HepG2 (cell line): ENCODE measurements around the gene KCNK7. TPM values are rescaled to one million over a fixed set of nuclear protein-coding genes. Genes with fewer than 3 reads are reported as not detected.
A peak's percentile ranks its signal among the peaks of the same experiment; 100 is the strongest.

Experiments used
- ASH2L ChIP-seq: fragments of 300-600, 200-600 bp; sonication (generic); IDR thresholded peaks from 2 replicates; pipeline ENCODE4 v1.7.0; 2017; ENCODE audit warnings: low read depth, mild to moderate bottlenecking, moderate library complexity, mixed read lengths, low read length; ENCODE audit not compliant: insufficient read length
- ATF7-NPFF ChIP-seq: sonication (generic); formaldehyde crosslinking; IDR thresholded peaks from 2 replicates; pipeline ENCODE4 v1.8.1; 2023; ENCODE audit warnings: mild to moderate bottlenecking, low read depth, missing genetic modification reagents, moderate library complexity
- BORCS8-MEF2B ChIP-seq: sonication (generic); formaldehyde crosslinking; IDR thresholded peaks from 2 replicates; pipeline ENCODE4 v1.8.0; 2022; ENCODE audit warnings: mild to moderate bottlenecking, missing genetic modification reagents
- CBX5 ChIP-seq: sonication (generic); formaldehyde crosslinking; IDR thresholded peaks from 2 replicates; pipeline ENCODE4 v1.4.0; 2020; ENCODE audit warnings: missing genetic modification reagents, borderline replicate concordance
- FOXJ3 ChIP-seq: sonication (generic); formaldehyde crosslinking; IDR thresholded peaks from 2 replicates; pipeline ENCODE4 v1.4.0; 2020; ENCODE audit warnings: missing genetic modification reagents, mild to moderate bottlenecking, borderline replicate concordance
- GABPA ChIP-seq, 2 experiments: IDR thresholded peaks; 2 replicates each; pipeline ENCODE4 v1.6.1; 2011 to 2016; ENCODE audit warnings: low read depth in 2 of 2, low read length in 1 of 2, missing biosample characterization in 1 of 2, missing genetic modification characterization in 1 of 2
- NCOR1 ChIP-seq: fragments of 200-600 bp; sonication (generic); IDR thresholded peaks from 2 replicates; pipeline ENCODE4 v1.7.0; 2017; ENCODE audit warnings: antibody characterized with exemption, low read length, borderline replicate concordance
- SP5 ChIP-seq: IDR thresholded peaks from 2 replicates; pipeline ENCODE4 v1.6.1; 2016; ENCODE audit warnings: low read depth, borderline replicate concordance
- ZBTB21 ChIP-seq: sonication (generic); formaldehyde crosslinking; IDR thresholded peaks from 2 replicates; pipeline ENCODE4 v1.4.0; 2020; ENCODE audit warnings: missing genetic modification reagents
- ZNF205 ChIP-seq: IDR thresholded peaks from 2 replicates; pipeline ENCODE4 v1.6.1; 2018; ENCODE audit warnings: missing biosample characterization, missing genetic modification reagents
- ZNF232 ChIP-seq: sonication (generic); formaldehyde crosslinking; IDR thresholded peaks from 2 replicates; pipeline ENCODE4 v1.4.0; 2020; ENCODE audit warnings: missing genetic modification reagents, borderline replicate concordance
- ZNF326 ChIP-seq: sonication (generic); formaldehyde crosslinking; IDR thresholded peaks from 2 replicates; pipeline ENCODE4 v1.4.0; 2020; ENCODE audit warnings: missing genetic modification reagents, borderline replicate concordance
- ZNF577 ChIP-seq: sonication (generic); formaldehyde crosslinking; IDR thresholded peaks from 2 replicates; pipeline ENCODE4 v1.4.0; 2020; ENCODE audit warnings: mild to moderate bottlenecking, low read depth, missing genetic modification reagents, borderline replicate concordance
- ZNF614 ChIP-seq: IDR thresholded peaks from 2 replicates; pipeline ENCODE4 v1.6.1; 2018; ENCODE audit warnings: missing biosample characterization, missing genetic modification reagents, inconsistent platforms, borderline replicate concordance
- ZNF615 ChIP-seq: sonication (generic); formaldehyde crosslinking; IDR thresholded peaks from 2 replicates; pipeline ENCODE4 v1.5.0; 2020; ENCODE audit warnings: mild to moderate bottlenecking, missing genetic modification reagents, borderline replicate concordance
- ZNF619 ChIP-seq: sonication (generic); formaldehyde crosslinking; IDR thresholded peaks from 2 replicates; pipeline ENCODE4 v1.4.0; 2020; ENCODE audit warnings: mild to moderate bottlenecking, missing genetic modification reagents
- ZNF772 ChIP-seq: sonication (generic); formaldehyde crosslinking; IDR thresholded peaks from 2 replicates; pipeline ENCODE4 v1.5.0; 2020; ENCODE audit warnings: mild to moderate bottlenecking, missing genetic modification reagents
- polyA plus RNA-seq, 8 experiments: library from polyadenylated mRNA; depleted of rRNA in 3 of 8; stranded (reverse) in 7 of 8; unstranded in 1 of 8; fragments of >200 nt; fragmentation: Illumina TruSeq in 4 of 8; extraction: Trizol in 4 of 8; gene quantifications; 2 replicates each; pipeline versions ENCODE4 v1.2.1 to v1.2.3, GENCODE V29; 2011 to 2016; ENCODE audit warnings: low read depth in 4 of 8, missing spikeins in 1 of 8, mixed read lengths in 1 of 8; ENCODE audit not compliant: insufficient read depth in 1 of 8
- total RNA-seq, 5 experiments: library from RNA; depleted of rRNA; stranded (reverse); fragments of >200 nt; fragmentation: Illumina TruSeq; extraction: Trizol; gene quantifications; 2 replicates each; pipeline ENCODE4 v1.2.3, GENCODE V29; 2016; ENCODE audit warnings: low read depth in 1 of 5
- TF ChIP-seq, protein P1 (sequence below): fragments of 450-650 bp; IDR thresholded peaks from 2 replicates; pipeline ENCODE4 v1.6.1; 2017; ENCODE audit warnings: mild to moderate bottlenecking
- TF ChIP-seq, protein P2 (sequence below): sonication (generic); formaldehyde crosslinking; IDR thresholded peaks from 2 replicates; pipeline ENCODE4 v1.5.1; 2020; ENCODE audit warnings: mild to moderate bottlenecking, missing genetic modification reagents, moderate library complexity
- TF ChIP-seq, protein P3 (sequence below): sonication (generic); formaldehyde crosslinking; IDR thresholded peaks from 2 replicates; pipeline ENCODE4 v1.4.0; 2020; ENCODE audit warnings: mild to moderate bottlenecking, missing genetic modification reagents

KCNK7 gene
- total and polyA plus RNA-seq, 2 of the 13 experiments (the other 11 are each of a cell fraction or from before 2014, with no cell fraction given): 0.11 TPM; not detected in 1

DNA sequence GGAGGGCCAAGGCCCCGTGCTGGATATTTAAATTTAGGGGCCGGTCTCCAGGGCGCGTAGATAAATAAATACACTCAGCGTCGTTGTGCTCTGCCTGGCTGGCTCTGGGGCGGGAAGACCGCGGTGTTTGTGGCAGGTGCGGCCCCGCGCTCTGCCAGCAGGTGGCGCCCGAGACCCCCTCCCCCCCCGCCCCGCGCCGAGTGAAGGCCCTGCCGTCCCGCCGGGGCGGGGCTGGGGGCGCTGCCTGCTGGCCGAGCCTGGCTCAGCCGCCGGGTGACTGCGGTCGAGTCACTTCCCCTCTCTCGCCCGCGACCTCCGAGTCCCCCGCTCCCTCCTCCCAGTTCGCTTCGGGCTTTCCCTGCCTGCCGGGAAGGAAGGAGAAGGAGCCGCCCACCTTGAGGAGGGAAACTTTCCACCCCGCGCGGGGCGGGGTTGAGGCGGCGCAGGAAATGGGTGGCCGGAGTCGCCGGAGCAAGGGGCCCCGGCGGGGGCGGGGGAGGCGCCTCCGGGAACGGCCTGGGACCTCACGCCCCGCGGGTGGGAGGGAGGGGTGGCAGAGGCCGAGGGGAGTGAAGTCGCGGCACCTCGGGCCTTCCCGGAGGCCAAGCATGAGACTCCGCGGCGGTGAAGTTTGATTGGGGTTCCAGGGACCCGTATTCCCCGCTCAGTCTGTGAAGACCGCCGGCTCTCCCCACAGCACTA lies 21.3 kb downstream of the KCNK7 start (continued):
- TF ChIP-seq ASH2L (peak; percentile 41), ZNF232 (CRISPR knock-in tag) (no peak), ZNF205 (no peak), ZBTB21 (CRISPR knock-in tag) (no peak), ATF7-NPFF (peak; percentile 60; the same call in 1 of the 2 replicates), ZNF326 (CRISPR knock-in tag) (no peak), FOXJ3 (CRISPR knock-in tag) (no peak), ZNF619 (CRISPR knock-in tag) (no peak), ZNF615 (CRISPR knock-in tag) (no peak), ZNF577 (CRISPR knock-in tag) (no peak), GABPA (IDR thresholded peaks at IDR 0.05; ENCODE audit: low read depth, low read length) (no peak), GABPA (CRISPR knock-in tag; IDR thresholded peaks at IDR 0.05; ENCODE audit: low read depth) (no peak), ZNF772 (0 out of 2 replicates have a peak, but pooled peaks have one; percentile 41), CBX5 (no peak), SP5 (CRISPR knock-in tag) (peak; percentile 16; the same call in 1 of the 2 replicates), NCOR1 (no peak), BORCS8-MEF2B (CRISPR knock-in tag) (0 out of 2 replicates have a peak, but pooled peaks have one; percentile 15), ZNF614 (0 out of 2 replicates have a peak, but pooled peaks have one; percentile 31)
- TF ChIP-seq, protein P1, sequence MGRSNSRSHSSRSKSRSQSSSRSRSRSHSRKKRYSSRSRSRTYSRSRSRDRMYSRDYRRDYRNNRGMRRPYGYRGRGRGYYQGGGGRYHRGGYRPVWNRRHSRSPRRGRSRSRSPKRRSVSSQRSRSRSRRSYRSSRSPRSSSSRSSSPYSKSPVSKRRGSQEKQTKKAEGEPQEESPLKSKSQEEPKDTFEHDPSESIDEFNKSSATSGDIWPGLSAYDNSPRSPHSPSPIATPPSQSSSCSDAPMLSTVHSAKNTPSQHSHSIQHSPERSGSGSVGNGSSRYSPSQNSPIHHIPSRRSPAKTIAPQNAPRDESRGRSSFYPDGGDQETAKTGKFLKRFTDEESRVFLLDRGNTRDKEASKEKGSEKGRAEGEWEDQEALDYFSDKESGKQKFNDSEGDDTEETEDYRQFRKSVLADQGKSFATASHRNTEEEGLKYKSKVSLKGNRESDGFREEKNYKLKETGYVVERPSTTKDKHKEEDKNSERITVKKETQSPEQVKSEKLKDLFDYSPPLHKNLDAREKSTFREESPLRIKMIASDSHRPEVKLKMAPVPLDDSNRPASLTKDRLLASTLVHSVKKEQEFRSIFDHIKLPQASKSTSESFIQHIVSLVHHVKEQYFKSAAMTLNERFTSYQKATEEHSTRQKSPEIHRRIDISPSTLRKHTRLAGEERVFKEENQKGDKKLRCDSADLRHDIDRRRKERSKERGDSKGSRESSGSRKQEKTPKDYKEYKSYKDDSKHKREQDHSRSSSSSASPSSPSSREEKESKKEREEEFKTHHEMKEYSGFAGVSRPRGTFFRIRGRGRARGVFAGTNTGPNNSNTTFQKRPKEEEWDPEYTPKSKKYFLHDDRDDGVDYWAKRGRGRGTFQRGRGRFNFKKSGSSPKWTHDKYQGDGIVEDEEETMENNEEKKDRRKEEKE: no peak
- TF ChIP-seq, protein P2, sequence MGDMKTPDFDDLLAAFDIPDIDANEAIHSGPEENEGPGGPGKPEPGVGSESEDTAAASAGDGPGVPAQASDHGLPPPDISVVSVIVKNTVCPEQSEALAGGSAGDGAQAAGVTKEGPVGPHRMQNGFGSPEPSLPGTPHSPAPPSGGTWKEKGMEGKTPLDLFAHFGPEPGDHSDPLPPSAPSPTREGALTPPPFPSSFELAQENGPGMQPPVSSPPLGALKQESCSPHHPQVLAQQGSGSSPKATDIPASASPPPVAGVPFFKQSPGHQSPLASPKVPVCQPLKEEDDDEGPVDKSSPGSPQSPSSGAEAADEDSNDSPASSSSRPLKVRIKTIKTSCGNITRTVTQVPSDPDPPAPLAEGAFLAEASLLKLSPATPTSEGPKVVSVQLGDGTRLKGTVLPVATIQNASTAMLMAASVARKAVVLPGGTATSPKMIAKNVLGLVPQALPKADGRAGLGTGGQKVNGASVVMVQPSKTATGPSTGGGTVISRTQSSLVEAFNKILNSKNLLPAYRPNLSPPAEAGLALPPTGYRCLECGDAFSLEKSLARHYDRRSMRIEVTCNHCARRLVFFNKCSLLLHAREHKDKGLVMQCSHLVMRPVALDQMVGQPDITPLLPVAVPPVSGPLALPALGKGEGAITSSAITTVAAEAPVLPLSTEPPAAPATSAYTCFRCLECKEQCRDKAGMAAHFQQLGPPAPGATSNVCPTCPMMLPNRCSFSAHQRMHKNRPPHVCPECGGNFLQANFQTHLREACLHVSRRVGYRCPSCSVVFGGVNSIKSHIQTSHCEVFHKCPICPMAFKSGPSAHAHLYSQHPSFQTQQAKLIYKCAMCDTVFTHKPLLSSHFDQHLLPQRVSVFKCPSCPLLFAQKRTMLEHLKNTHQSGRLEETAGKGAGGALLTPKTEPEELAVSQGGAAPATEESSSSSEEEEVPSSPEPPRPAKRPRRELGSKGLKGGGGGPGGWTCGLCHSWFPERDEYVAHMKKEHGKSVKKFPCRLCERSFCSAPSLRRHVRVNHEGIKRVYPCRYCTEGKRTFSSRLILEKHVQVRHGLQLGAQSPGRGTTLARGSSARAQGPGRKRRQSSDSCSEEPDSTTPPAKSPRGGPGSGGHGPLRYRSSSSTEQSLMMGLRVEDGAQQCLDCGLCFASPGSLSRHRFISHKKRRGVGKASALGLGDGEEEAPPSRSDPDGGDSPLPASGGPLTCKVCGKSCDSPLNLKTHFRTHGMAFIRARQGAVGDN (CRISPR knock-in tag): peak; percentile 73
- TF ChIP-seq, protein P3, sequence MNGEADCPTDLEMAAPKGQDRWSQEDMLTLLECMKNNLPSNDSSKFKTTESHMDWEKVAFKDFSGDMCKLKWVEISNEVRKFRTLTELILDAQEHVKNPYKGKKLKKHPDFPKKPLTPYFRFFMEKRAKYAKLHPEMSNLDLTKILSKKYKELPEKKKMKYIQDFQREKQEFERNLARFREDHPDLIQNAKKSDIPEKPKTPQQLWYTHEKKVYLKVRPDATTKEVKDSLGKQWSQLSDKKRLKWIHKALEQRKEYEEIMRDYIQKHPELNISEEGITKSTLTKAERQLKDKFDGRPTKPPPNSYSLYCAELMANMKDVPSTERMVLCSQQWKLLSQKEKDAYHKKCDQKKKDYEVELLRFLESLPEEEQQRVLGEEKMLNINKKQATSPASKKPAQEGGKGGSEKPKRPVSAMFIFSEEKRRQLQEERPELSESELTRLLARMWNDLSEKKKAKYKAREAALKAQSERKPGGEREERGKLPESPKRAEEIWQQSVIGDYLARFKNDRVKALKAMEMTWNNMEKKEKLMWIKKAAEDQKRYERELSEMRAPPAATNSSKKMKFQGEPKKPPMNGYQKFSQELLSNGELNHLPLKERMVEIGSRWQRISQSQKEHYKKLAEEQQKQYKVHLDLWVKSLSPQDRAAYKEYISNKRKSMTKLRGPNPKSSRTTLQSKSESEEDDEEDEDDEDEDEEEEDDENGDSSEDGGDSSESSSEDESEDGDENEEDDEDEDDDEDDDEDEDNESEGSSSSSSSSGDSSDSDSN (CRISPR knock-in tag): peak; percentile 58; the same call in 1 of the 2 replicates
